ENCODE data around the gene TOP2A. TPM values are rescaled to one million over a fixed set of nuclear protein-coding genes. Genes with fewer than 3 reads are reported as not detected.
A peak's percentile ranks its signal among the peaks of the same experiment; 100 is the strongest.
"Not testable (repeated sequence)": the region's sequence is repeated elsewhere in the genome, so short reads cannot be mapped to it uniquely, and the experiment has no call there.

The TOP2A gene
- total RNA-seq, 1 donor = 145 TPM

DNA sequence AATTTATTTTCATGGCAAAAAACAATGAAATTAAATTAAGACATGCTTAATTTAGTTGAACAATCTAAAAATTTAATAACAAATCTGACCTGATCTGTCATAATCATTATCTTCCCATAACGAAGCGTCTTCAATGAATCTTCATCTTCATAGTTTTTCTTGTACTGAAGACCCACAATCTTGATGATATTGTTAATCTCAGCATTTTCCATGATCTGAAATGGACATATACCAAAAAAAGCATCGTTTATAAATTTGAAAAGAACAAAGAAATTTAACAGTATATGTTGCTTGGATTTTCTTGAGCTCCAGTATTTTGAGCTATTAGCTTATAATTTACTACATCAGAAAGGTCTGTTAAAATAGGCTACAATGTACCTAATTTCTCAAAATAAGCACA lies 10.2 kb downstream of the TOP2A start:
- TF ChIP-seq, protein P1, sequence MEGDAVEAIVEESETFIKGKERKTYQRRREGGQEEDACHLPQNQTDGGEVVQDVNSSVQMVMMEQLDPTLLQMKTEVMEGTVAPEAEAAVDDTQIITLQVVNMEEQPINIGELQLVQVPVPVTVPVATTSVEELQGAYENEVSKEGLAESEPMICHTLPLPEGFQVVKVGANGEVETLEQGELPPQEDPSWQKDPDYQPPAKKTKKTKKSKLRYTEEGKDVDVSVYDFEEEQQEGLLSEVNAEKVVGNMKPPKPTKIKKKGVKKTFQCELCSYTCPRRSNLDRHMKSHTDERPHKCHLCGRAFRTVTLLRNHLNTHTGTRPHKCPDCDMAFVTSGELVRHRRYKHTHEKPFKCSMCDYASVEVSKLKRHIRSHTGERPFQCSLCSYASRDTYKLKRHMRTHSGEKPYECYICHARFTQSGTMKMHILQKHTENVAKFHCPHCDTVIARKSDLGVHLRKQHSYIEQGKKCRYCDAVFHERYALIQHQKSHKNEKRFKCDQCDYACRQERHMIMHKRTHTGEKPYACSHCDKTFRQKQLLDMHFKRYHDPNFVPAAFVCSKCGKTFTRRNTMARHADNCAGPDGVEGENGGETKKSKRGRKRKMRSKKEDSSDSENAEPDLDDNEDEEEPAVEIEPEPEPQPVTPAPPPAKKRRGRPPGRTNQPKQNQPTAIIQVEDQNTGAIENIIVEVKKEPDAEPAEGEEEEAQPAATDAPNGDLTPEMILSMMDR (IDR thresholded peaks at IDR 0.05; ENCODE audit: insufficient read depth, low read length) = no peak
- no peak overlapping the region for H3K4me3 ChIP-seq (ENCODE audit: low read depth, low read length)
- no peak for DNase-seq (ENCODE audit: low read depth)

DNA sequence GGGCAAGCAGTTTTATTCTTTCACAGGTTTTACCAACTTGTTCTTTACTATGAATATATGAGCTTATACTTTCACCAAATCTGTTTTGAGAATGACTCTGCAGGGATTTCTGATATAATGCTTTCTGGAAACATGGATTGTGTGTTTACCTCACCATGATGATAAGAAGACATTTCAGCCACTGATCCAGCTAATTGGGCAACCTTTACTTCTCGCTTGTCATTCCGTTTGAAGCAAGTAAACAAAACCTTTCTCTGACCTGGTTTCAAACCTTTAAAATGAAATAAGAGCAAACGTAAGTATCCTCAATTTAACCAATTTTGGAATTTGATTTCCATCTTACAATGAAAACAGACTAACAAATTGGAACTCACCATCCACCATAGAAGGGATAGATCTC lies 13.7 kb downstream of the TOP2A start:
- TF ChIP-seq, protein P1 (IDR thresholded peaks at IDR 0.05; ENCODE audit: insufficient read depth, low read length) = no peak
- H3K4me3 ChIP-seq (ENCODE audit: low read depth, low read length) = no peak overlapping the region
- DNase-seq (ENCODE audit: low read depth) = peak; percentile 6

DNA sequence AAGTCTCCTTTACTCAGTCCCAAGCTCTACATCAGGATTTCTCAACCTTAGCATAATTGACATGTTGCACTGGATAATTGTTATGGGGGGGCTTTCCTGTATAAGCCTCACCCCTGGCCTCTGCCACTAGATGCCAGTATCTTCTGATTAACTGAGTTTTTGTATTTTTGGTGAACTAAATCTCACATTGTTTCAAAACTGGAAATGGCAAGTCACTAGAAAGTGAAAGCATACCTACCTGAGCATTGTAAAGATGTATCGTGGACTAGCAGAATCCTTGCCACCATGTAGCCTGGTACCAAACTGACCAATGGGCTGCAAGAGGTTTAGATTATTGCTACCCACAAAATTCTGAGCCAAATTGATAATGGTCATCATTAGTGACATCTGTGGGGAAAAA lies 15.0 kb downstream of the TOP2A start:
- no peak for DNase-seq (ENCODE audit: low read depth)
- TF ChIP-seq, protein P1 (IDR thresholded peaks at IDR 0.05; ENCODE audit: insufficient read depth, low read length) = peak; percentile 7
- no peak overlapping the region for H3K4me3 ChIP-seq (ENCODE audit: low read depth, low read length)

DNA sequence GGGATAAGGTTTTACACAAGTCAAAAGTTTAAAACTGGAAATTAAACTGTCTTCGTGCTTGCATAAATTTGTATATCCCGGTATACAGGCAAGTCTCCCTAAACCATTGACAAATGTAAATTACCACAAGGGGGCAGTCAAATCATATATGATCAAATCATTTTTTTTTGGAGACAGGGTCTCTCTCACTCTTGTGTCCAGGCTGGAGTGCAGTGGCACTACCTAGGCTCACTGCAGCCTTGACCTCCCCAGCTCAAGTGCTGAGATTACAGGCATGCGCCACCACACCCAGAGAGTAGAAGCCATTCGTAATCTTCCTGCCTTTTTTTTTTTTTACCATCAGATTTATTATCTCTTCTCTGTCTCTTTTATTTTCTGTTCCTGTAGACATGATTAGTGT lies 18.5 kb downstream of the TOP2A start:
- TF ChIP-seq, protein P1 (IDR thresholded peaks at IDR 0.05; ENCODE audit: insufficient read depth, low read length) = peak; percentile 58
- DNase-seq (ENCODE audit: low read depth) = peak; percentile 83

DNA sequence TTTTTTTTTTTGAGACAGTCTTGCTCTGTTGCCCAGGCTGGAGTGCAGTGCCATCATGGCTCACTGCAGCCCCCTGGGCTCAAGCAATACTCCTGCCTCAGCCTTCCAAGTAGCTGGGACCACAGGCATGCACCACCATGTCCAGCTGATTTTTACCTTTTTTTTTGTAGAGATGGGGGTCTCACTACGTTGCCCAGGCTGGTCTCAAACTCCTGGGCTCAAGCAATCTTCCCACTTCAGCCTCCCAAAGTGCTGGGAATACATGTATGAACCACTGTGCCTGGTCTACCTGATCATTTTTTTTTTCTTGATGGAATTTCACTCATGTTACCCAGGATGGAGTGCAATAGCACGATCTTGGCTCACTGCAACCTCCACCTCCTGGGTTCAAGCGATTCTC lies 31.1 kb downstream of the TOP2A start:
- H3K4me3 ChIP-seq (ENCODE audit: low read depth, low read length); DNase-seq (ENCODE audit: low read depth): not testable (repeated sequence)

More for the DNA sequence above, 18.5 kb downstream of the TOP2A start:
- H3K4me3 ChIP-seq (ENCODE audit: low read depth, low read length) = no peak overlapping the region

DNA sequence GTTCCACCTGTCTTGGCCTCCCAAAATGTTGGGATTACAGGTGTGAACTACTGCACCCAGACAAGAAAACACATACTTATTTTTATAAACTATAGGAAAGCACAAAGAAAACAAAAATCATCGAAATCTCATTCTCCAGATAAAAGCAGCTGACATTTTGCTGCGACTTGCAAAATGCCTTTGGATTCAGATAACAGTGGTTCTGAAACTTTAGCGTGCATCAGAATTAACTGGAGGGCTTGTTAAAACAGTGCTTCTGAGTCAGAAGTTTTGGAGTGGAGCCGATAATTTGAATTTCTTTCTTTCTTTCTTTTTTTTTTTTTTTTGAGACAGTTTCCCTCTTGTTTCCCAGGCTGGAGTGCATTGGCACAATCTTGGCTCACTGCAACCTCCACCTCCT lies 35.4 kb downstream of the TOP2A start:
- peak; percentile 31 for DNase-seq (ENCODE audit: low read depth)
- no peak overlapping the region for H3K4me3 ChIP-seq (ENCODE audit: low read depth, low read length)
- TF ChIP-seq, protein P1 (IDR thresholded peaks at IDR 0.05; ENCODE audit: insufficient read depth, low read length) = no peak

DNA sequence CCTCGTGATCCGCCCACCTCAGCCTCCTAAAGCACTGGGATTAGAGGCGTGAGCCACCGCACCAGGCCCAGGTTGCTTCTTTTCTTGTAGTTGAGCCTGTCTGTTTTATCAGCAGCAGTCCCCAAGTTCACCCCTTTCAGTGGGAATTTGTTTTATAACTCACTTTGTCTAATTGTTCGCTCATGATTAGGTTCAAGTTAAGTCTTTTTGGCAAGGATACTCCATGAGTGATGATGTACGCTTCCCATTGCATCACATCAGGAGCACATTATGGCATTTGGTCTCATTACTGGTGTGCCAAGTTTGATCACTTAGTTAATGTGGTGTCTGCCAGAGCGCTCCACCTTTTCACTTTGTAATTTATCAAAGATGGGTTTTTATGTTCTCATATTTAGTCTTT lies 38.7 kb downstream of the TOP2A start:
- TF ChIP-seq, protein P1 (IDR thresholded peaks at IDR 0.05; ENCODE audit: insufficient read depth, low read length) = no peak
- no peak overlapping the region for H3K4me3 ChIP-seq (ENCODE audit: low read depth, low read length)
- DNase-seq (ENCODE audit: low read depth) = no peak
